Activated CD4-positive, alpha-beta T cell treated with anti-CD3 and anti-CD28 coated beads for 4 hours (primary cell): ENCODE measurements around the gene CLTB.
"Not testable (repeated sequence)": the region's sequence is repeated elsewhere in the genome, so short reads cannot be mapped to it uniquely, and the experiment has no call there.

ENCODE experiments used
- DNase-seq, 2 donors: peaks; one replicate each; pipeline ENCODE4 v3.0.0-alpha.2; 2020

CLTB gene

GRCh38 chr5:176426876-176427275 lies 10.5 kb upstream of the CLTB start:
- DNase-seq, result no peak

- no peak for DNase-seq
These were observed 9.5 kb upstream of the CLTB start for GRCh38 chr5:176425791-176426190.

DNA sequence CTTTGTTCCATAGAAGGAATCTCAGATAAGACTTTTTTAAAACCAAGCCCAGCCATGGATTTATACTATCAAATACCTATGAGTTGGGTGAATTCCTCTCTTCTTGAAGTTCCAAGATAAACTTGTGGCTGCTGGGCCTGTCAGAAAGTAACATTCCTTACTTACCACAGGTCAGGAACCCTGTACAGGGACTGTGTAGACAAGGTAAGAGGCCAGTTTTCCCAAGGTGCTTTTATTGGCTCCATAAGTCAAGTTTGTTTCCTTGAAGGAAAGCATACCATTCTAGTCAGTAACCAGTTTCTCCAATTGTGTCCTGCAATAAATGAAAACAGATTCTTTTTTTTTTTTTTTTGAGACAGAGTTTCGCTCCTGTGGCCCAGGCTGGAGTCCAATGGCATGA lies 8.8 kb upstream of the CLTB start:
- DNase-seq, result no peak

DNA sequence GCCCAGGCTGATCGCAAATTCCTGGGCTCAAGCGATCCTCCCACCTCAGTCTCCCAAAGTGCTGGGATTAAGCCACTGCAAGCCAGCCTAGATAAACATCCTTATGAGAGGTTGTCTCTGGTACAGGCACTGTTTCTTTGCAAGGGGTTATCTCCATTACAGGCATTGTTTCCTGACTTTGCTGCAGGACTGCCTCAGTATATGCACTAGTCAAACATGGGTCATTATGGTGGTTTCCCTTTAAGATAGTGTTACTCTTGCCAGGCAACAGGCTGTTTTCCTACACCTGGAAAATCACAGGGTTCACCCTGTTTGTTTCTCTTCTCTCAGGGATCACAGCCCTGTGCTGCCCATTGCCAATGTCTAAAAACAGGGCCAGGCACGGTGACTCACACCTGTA lies 7.8 kb upstream of the CLTB start:
- no peak for DNase-seq

- DNase-seq, result no peak
These were observed 4.7 kb upstream of the CLTB start for GRCh38 chr5:176420972-176421544.

GRCh38 chr5:176420086-176420485 lies 3.7 kb upstream of the CLTB start:
- DNase-seq, result no peak

DNA sequence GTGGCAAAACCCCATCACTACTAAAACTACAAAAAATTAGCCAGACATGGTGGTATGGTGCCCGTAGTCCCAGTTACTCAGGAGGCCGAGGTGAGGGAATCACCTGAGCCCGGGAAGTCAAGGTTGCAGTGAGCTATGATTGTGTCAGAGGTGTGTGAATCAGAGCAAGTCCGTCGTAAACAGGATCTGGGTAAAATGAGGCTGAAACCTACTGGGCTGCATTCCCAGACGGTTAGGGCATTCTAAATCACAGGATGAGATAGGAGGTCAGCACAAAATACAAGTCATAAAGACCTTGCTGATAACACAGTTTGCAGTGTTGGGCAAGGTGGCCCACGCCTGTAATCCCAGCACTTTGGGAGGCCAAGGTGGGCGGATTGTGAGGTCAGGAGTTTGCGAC lies 1.9 kb upstream of the CLTB start:
- DNase-seq, result no peak

GRCh38 chr5:176416965-176417364 lies 626 bp upstream of the CLTB start:
- no peak for DNase-seq

DNA sequence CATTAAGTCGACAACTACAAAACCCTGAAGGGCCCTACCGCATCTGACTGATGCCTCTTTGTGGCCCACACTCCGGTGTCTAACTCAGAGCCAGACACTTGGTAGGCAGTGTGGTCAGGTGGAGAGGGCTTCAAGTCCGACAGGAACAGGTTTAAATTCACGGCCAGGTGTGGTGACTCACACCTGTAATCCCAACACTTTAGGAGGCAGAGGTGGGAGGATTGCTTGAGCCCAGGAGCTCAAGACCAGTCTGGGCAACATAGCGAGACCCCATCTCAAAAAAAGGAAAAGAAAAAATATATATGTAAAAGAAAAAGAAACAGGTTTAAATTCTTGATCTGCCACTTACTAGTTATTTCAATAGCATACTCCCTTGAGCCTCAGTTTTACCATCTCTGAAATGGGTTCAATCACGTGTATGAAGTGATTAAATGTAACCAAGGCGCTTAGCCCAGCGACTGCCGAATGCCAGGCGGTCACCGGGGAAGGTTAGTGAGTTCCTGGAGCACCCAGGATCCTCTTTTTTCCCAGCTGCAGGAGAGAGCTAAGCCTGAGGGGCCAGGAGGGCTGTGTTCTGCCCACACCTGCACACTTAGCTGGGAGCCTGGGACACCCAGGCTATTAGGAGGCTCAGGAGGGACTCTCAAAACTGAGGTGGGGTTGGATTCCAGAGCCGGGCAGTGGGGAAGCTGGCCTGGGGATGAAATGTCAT lies 943 bp downstream of the CLTB start:
- no peak for DNase-seq

DNA sequence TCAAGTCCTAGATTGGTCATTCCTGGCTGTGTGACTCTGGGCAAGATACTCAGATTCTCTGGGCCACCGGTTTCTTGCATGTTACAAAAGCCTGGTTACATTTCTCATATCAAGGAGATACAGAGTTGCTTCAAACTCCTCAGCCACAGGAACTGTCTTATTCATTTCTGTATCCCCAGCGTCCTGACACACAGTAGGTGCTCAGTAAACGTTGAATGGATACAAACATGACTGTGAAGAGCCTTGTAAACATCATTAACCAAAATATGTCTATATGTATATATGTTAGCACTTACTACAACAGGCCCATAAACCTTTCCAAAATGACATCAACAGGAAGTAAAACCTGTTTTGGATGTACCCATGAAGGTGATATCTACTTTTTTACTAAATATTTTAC lies 1.6 kb downstream of the CLTB start:
- no peak for DNase-seq

DNA sequence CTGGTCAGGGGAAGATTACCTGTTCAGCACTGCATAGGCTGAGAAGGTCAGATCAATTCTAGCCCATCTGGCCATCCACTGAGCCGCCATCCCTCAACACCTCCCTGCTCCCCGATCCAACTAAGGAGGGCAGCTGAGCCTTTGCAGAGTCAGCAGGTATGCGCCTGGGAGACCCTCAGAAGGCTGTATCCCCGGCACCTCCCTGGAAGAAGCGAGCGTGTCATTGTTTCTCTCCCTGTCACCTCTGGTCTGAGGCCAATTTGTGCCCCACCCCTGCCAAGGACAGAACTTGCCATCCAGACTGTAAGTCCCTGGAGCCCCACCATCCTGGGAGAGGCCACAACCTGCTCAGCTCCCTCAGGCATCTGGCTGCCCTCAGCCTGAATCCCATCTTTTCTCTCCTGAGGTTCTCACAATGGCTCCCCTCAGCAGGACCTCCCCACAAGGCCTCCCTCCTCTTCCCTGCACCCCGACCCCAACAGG lies 2.6 kb downstream of the CLTB start:
- DNase-seq, result no peak

DNA sequence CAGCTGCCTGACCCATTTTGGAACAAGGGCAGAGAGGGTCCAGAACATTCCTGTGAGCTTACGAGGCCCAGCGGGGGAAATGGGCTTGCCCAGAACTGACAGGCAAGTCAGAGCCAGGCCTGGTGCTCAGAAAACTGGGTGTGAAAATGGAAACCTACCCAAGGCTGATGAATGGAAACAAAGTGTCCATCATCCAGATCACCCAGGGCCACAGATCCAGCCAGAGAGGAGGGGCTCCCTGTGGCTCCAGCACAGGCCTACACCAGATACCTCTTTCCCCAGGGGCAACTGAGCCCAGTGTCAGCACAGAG lies 3.1 kb downstream of the CLTB start:
- DNase-seq, result no peak

DNA sequence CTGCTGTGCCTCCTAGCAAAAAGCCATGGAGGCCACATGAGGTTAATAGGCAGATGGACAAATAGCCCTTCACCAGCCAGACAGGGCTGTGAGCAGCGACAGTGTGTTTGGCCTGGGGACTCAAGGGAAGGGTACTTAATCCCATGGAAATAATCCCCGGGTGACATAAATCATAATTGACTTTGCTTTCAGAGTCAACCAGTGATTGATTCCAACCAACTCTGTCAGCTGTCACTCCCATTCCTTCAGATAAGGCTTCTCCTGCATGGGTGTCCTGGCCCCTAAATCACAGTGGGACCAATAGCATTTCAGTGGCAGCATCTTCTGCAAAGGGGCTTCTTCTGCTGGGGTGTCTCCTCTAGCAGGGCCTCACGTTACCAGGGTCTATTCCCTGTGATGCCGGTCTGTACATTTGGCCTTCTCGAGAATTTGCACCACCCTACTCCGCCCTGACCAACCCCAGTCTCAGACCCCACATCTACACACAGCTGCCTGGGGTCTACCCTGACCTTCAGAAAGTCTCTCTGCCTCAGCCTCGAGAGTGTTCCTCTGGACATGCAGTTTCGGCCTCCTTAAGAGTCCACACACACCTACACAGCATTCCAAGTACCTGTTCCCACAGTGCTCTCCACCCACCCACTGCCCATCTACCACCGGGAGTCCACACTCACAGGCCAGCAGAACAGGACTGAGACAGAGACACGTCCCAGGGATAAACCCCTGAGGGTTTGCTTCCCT lies 3.7 kb downstream of the CLTB start:
- no peak for DNase-seq

DNA sequence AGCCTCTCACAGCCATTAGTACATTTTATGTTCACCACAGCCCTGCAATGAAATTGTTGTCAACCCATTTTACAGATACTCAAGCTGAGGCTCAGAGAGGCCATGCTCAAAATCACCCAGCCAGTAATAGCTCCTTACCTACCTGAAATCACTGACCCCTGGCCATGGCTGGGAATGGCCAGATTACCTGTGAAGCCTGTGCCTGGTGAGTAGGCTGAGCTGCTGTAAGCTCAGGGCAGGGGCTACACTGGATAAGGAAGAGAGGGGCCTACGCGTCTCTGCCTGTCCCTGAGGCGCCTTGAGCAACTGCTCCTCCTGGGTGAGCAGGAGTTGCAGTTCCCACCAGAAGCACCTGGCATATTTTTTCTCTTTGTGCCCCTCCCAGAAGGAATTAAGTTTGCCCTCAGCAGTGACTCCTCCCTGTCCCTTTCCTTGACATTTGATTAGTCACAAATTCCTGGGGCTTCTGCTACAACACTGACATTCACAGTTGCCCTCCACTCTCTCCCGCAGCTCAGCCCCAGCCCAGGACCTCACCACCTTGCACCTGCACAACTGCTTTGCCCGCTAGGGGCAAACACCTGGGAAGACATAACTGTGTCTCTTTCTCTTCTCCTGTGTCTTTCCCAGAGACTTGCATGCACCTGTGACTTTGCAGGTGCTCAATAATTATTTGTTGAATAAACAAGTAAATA lies 5.7 kb downstream of the CLTB start:
- DNase-seq, result no peak

DNA sequence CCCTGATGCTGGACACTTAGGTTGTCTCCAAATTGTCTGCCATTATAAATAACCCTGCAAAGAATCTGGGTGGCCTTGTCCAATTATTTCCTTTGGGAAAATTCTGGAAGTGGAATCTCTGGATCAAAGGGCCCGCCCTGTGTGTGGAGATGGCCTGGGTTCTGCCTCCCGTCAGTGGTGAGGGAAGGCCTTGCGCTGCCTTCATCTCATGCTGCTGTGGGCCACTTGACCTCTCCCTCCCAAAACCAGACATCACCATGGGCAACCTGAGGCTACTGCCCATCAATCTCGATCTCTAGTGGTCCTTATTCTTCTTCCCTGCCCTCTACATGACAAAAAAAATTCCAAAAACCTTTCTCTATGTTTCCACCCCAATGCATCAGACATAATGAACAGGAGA lies 6.6 kb downstream of the CLTB start:
- DNase-seq, result no peak

GRCh38 chr5:176408590-176408989 lies 7.7 kb downstream of the CLTB start:
- DNase-seq, result no peak

DNA sequence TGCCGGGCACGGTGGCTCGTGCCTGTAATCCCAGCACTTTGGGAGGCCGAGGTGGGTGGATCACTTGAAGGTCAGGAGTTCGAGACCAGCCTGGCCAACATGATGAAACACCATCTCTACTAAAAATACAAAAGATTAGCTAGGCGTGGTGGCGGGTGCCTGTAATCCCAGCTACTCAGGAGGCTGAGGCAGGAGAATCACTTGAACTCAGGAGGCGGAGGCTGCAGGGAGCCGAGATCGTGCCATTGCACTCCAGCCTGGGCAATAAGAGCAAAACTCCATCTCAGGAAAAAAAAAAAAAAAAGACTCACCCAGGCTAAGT lies 8.1 kb downstream of the CLTB start:
- not testable (repeated sequence) for DNase-seq

- DNase-seq, result no peak
These were observed 8.7 kb downstream of the CLTB start for GRCh38 chr5:176407456-176408251.

DNA sequence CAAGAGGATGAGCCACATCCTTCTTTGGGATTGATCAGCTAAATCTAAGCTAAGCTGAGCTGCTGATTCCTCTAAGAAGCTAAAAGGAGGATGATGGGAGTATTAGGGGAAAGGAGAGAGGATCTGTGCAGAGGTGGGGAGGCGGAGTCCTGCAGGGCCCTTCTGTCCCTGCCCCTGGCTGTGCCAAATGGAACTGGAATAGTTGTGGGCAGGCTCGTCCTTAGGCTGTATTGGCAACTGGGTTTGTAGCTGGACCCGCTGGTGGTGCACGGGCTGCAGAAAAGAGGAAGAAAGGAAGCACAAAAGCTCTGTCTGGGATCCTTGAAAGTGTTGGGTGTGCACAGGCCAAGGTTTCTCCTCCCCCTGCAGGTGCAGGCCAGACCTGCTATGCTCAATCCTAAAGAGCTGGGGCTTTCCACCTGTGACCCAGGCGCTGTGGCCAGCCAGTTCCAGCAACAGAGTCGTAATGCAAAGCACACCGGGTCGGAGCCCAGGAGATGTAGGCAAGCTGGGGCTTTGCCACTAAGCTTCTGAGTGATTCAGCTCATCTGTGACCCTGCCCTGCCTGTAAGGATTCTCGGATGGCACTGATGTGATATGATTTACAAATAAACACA lies 9.8 kb downstream of the CLTB start:
- DNase-seq, result no peak

DNA sequence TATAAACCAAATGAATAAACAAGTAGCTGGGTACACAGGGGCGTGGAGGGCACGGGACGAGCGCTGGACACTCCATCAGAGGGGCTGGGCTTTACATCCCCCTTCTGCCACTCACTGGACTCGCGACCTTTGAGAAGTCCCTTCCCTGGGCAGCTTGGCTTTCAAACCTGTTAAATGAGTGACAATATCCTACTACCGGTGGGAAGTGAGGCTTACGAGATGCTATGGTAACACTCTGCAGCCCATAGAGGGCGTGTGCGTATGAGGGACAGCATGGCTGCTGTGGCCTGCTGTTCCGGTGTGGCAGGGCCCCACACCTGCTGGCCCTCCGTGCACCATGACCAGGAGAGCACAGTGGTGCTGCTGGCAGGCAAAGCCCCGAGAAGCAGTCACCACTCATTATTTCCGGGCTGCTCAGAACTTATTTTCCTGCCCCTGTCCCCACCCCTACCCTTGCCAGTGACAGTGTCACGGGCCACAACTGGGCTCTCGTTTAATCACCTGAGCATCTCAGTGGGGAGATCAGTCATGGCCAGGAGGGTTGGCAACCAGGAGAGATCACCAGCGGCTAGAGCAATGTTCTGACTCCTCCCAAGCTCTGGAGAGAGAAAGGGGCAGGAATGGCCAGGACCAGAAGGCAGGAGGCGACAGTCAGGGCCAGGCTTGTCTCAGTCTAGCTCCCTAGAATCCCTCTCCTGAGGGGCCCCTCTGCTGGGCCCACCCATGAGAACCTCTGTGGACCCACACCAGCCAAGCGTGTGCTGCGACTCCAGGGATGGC lies 10.5 kb downstream of the CLTB start:
- DNase-seq, result no peak

DNA sequence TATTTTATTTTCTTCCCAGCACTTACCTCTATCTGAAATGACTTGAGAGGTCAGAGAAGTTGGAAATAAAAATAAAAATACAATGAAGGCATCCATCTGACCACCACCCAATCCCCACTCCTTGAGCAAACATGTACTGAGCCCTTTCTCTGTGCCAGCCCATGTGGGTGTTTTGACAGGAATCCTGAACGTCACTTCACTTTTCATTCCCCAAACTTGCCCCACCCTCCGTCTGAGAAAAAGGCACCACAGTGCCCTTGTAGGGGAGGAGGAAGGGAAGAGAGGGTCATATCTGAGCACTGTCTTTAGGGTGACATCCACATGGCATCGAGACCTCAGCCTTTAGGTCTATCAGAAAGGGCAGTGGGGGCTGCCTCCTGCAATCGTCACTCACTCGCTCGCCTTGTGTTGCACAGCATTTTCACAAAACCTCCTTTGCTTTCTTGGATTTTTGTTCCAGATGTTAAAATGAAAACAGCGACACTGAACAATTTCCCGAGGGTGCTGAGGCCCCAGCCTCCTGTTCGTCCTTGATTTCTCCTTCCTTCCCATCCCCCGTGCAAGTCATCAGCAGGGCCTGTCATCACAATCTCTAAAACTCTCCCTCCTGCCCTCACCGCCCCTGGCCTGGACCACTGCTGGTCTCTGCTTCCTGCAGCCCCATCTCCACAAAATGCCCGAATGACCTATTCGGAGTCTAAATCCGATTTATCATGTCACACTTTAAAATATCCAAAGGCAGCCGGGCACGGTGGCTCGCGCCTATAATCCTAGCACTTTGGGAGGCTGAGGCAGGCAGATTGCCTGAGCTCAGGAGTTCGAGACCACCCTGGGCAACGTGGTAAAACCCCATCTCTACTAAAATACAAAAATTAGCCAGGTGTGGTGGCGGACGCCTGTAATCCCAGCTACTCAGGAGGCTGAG lies 14.8 kb downstream of the CLTB start:
- DNase-seq, result no peak
